Middle frontal gyrus (tissue), 1 donor: ENCODE data around the gene SPINK4.

Experiments
- DNase-seq: peaks from one replicate; pipeline ENCODE4 v3.0.0-alpha.2; 2015; ENCODE audit warnings: low spot score; ENCODE audit errors: extremely low spot score

Gene SPINK4

GRCh38 chr9:33291031-33291397, 51.0 kb downstream of the SPINK4 start:
- DNase-seq = no peak

GRCh38 chr9:33291901-33292300, 51.9 kb downstream of the SPINK4 start:
- DNase-seq = no peak

- DNase-seq = no peak
Measured at GRCh38 chr9:33293782-33294181, 53.8 kb downstream of the SPINK4 start.

- no peak for DNase-seq
Measured at GRCh38 chr9:33294670-33295432, 54.9 kb downstream of the SPINK4 start.

- DNase-seq = no peak
Measured at GRCh38 chr9:33295571-33295970, 55.6 kb downstream of the SPINK4 start.

- peak; percentile 15 for DNase-seq
Measured at GRCh38 chr9:33297432-33297831, 57.5 kb downstream of the SPINK4 start.
